GM18511 (cell line): ENCODE measurements around the gene DNAAF3.
"Not testable (repeated sequence)": the region's sequence is repeated elsewhere in the genome, so short reads cannot be mapped to it uniquely, and the experiment has no call there.

Experiments used
- ATAC-seq: cut with Tn5 transposase; IDR thresholded peaks from one replicate; pipeline ENCODE4 v1.9.1; 2021; ENCODE audit warnings: mild to moderate bottlenecking, moderate library complexity; ENCODE audit not compliant: unreplicated experiment

Gene DNAAF3

DNA sequence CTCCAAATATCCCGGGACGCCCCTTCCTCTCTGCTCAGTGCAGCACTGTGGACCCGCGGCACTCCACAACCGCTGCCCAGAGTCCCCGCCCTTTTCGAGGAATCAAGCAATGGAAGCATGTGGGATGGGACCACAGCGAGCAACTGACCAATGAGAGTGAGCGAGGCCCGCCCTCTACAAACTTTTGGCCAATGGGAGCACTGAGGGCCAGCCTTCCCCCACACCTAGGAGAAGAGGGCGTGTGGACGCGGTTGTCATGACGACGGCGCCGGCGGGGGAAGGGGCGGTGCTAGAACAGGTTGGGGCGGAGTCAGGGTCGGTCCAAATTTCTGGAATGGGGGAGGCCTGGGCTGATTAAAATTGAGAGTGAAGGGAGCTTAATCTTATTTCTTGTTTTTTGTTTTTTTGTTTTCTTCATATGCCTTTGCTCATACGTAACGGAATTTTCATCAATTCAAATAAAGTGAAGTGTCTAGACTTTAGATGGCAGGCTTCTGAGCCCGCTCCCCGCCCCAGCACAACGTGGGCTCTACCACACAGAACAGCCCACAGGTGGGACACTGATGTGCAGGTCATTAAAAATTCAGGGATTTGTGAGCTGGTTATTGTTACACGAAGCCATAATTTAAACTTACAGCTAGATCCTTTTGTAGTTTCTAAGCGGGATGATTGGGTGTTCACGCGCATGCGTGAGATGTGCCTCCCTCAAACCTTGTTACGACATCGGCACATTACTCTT is at the start of gene DNAAF3:
Gene DNAAF3, minus strand, starts transcription at position 84 of the 739 bp plus-strand sequence. CDS start 200 bp downstream, outside the sequence.
- peak; percentile 93 for ATAC-seq

DNA sequence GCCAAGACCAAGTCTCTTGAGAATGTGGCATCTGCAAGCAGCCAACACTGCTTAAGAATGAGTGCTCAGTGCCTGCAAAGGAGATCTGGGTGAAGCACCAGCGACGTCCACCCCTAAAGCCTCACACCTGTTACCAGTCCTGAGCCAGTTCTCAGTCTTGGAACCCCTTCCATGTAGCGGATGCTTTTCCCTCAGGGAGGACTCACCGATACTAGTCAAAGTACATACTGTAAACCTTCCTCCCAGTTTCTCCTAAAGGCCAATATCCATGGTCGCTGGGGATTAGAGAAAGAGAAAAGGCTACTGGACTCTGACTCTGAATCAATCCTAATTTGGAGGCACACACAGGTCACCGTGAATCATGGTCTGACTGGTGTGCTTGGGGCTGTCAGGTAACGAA is 47.1 kb upstream of the DNAAF3 start:
- no peak for ATAC-seq

DNA sequence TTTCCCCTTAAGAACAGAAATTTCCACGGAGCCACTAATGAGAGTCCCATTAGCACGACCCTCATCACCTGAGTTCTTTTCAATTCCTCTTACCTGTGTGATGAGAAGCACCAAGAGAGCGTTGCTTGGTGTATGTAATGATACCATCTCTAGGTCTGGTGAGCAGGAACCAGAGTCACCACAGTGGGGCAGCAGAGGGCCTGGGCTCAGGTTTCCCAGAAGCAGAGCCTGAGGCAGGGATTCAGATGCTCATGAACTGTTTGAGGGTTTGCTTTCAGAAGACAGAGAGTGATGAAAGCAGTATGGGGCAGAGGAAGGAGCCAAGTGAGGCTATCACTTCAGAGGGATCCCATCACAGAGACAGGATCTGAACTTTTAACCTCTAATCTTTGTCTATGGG is 46.0 kb upstream of the DNAAF3 start:
- no peak for ATAC-seq

DNA sequence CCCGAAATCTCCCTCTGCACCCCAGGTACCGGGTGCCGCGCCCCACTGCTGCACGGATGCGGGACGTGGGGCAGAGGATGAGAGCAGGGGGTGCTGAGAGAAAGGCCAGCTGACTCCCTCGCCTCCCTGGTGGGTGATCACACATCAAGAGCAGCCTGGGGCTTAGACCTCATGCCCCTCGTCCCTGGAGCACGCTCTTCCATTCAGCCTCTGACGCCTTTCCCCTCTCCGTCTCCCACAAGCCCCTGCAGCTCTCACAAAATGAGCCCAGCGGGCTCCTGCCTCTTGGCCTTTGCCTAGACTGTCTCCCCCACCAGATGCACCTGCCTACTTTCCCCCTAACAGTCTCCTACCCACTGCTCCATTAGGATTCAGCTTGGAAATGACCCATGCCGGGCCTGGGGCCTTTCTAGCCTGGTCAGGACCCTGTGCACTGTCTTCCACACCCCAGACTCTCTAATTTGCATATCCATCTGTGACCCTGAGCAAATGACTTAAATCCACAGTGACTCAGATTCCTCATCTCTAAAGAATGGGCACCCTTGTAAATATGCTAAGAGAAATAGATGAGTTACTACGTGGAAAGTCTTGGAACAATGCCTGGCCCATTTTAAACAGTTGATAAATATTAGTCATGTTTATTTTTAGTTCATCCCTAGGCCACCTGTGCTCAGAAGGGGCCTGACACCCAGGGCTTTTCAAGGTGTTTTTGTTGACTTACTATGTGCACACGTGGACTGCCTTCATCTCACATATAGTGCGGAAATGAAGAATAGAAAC is 43.5 kb upstream of the DNAAF3 start:
- no peak for ATAC-seq

DNA sequence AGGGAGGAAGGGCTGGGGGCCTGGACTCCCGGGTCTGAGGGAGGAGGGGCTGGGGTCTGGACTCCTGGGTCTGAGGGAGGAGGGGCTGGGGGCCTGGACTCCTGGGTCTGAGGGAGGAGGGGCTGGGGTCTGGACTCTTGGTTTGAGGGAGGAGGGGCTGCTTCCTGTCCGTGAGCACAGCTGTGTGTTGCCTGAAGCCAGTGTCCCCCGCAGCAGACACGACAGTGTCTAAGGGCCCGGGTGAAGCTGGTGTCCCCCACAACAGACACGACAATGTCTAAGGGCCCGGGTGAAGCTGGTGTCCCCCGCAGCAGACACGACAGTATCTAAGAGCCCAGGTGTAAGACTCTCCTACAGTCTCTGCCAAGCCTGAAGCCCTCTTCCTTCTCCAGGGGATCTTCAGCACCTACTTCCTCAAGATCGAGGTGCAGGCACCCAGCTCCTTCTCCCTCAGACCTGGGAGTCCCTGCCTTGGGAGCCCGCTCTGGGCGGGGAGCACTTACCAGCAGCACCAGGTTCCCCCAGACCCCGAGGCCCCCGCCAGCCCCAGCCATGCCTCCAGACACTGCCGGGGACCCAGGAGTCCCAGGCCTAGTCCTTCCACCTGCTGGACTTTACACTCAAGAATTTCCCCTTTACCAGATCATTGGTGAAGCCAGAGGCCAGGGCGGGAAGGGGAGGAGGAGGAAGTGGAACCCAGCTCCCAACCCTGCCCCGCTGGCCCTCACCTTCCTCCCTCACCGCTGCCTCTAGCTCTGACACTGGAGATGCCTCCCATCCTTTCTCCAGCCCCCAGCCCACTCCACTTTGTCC is 42.7 kb upstream of the DNAAF3 start, which contains the start of gene PTPRH:
Gene PTPRH, minus strand, starts transcription at position 622 of the 813 bp plus-strand sequence. Its CDS starts 68 bp downstream, at position 554.
- no peak for ATAC-seq

DNA sequence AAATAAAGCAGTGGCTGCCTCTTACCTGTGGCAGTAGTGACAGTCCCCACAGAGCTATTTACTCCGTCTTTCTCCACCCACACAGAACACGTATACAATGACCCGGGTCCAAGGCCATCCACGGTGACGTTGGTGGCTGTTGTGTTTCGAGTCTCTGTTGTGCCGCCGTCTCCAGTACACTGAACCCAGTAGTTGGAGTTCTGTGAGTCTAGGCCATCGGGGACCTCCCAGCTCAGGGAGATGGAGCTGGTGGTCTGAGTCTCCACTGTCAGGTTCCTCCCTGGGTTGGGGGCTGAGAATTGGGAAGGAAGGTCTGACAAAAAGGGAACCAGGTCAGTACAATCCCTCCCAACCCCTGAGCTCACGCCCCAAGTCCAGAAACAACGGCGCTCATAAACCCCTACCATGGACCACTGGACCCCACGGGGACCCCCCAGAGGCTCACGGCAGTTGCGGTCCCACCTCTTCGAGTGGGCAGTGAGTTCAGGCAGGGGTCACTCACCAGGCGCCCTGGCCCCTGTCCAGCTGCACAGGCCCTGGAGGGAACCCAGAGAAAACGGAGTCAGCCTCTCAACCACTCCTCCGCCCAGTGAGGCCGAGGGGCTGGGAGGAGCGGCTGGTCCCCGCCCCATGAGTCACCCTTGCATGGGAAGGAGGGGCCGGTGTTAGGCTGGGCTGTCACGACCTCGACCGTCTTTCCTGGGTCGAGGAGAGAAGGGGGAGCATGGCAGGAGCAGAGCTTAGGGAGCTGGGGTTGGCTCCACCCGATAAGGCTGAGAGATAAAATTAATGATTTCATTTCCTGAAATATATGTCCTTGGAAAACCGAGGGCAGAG is 40.5 kb upstream of the DNAAF3 start:
- ATAC-seq: no peak

DNA sequence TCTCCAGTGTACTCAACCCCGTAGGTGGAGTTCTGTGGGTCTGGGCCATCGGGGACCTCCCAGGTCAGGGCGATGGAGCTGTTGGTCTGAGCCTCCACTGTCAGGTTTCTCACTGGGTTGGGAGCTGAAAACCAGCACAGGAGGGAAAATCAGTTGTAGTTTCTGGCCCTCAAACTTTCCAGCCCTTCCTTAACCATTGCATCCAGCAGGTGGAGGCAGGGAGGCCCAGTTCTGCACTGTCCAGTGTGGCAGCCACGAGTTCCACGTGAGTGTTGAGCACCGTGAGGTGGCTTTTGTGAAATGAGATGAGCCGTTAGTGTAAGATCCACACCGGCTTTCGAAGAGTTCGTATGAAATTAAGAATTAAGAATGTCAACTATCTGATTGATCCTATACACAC is 35.8 kb upstream of the DNAAF3 start:
- ATAC-seq: not testable (repeated sequence)

DNA sequence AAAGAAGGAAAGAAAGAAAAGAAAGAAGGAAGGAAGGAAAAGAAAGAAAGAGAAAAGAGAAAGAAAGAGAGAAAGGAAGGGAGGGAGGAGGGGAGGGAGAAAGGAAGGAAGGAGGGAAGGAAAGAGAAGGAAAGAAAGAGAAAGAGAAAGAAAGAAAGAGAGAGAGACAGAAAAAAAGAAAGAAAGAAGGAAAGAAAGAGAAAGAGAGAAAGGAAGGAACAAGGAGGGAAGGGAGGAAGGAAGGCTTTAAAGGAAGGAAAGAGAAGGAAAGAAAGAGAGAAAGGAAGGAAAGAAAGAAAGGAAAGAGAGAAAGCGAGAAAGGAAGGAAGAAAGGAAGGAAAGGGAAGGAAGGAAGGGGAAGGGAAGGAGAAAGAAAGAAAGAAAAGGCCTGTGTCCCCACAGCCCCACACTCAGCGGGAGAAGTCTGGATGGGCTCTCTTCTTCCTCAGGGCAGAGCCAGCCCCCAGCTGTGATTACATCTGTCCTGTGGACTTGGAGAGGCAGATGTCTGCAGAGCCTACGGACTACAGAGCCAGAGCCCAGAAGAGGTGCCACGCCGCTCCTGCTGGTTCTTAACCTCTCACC is 33.3 kb upstream of the DNAAF3 start:
- ATAC-seq: no peak

DNA sequence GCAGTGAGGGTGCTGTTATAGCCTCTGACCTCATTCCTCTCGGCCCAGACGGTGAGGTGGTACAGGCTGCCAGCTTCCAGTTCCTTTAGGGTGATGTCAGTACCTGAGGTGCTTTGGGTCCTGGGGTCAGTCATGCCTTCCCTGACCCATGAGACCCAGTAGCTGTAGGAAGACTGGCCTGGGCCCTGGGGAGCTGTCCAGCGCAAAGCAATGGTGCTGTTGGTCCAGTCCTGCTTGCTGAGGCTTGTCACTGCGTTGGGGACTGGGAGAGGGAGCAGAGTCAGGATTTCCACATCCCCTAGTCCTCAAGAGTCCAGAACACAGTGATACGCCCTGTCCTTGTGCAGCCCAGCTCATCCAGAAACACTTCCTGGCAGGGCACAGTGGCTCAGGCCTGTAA is 32.2 kb upstream of the DNAAF3 start:
- ATAC-seq: no peak

DNA sequence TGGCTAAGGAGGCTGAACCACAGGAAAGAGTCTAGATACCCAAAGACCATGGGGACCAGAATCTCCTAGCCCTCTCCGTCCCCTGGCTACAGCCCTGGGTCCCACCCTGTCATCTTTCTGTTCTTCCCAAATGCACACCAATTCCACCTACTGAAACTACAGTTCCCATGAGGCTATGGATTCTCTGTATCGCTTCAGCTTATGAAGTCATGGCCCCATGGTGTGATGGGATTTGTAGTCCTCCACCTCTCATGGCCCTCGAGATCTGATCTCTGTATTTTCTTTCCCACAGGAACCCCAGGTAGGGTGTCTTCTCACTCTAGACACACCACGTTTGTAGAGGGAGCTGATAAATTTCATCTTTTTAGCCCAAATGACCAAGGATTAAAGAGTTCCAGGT is 31.1 kb upstream of the DNAAF3 start:
- no peak for ATAC-seq

DNA sequence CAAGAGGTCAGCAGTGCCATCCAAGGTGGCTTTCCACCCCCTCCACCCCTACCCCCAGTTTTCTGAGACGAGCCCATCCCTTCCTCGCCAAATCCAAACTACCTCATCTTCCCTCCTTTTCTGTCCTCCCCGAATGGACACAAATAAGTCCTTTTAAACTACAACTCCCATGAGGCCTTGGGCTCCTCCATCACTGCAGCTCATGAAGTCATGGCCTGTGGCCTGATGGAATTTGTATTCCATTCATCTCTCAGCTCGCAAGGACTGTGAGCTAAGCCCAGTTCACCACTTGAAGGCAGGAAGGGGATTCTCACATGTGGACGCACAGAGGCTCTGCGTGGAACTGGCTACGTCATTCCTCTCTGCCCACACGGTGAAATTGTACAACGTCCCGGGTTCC is 30.4 kb upstream of the DNAAF3 start:
- ATAC-seq: no peak

DNA sequence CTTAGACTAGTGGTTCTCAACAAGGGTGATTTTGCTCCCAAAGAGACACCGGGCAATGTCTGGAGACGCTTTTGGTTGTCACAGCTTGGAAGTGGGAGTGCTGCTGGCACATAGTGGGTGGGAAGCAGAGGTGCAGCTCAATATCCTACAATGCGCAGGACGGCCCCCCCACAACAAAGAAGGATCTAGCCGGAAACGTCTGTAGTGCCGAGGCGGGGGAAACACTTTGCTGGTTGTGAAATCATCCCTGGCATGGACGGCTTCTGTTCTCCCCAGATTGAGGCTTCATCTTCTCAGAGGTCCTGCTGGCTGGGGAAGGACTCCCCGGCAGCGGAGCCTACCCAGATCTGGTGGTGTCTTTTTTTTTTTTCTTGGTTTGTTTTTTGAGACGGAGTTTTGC is 27.1 kb upstream of the DNAAF3 start:
- ATAC-seq: no peak

DNA sequence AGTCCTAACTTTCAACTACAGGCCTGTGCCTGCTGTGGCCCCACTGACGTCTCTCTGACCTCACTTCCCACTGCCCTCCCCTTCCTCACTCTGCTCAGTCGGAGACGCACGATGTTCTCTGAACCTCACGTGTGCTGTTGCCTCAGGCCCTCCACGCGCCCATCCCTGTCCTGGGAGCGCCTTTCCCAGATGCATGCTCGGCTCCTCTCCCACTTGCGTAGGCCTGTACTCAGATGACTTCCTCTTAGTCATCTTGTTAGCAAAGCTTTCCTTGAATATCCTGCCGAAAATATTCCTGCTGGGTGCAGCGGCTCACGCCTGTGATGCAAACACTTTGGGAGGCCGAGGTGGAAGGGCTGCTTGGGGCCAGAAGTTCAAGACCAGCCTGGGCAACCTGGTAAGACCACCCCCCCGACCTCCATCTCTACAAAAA is 23.0 kb upstream of the DNAAF3 start:
- no peak for ATAC-seq

DNA sequence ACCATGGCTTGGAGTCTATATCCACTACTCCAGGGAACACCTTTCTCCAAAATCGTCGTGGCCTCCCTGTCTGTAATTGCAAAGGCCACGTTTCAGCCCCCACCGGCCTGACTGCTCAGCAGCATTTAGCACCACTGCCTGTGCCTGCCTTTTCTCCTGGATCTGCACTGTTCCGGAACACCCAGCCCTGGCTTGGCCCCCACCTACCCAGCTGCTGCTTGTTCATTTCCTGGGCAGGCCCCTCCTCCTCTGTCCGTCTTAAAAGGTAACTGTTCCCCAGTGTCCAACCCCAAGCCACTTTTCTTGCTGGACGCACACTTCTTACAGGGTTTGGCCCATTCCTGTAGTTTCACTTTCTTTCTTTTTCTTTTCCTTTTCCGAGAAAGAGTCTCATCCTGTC is 22.2 kb upstream of the DNAAF3 start:
- ATAC-seq: no peak

DNA sequence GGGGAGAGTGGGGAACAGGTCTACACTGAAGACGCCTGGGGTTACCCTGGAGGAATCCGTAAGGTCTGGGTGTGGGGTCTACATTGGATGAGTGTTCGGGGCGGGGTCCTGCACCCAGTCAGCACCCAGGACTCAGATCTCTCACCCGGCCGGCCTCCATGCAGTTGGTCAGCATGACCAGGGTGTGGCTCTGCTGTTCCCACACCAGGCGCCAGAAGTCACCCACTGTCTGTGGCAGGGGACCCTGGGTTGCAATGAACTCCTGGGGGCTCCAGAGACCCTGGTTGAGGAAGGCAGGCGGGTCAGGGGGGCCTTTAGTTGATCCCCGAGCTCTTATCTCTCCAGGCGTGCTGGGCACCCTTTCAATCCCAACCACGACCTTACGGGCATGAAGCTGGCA is 19.7 kb upstream of the DNAAF3 start:
- no peak for ATAC-seq

DNA sequence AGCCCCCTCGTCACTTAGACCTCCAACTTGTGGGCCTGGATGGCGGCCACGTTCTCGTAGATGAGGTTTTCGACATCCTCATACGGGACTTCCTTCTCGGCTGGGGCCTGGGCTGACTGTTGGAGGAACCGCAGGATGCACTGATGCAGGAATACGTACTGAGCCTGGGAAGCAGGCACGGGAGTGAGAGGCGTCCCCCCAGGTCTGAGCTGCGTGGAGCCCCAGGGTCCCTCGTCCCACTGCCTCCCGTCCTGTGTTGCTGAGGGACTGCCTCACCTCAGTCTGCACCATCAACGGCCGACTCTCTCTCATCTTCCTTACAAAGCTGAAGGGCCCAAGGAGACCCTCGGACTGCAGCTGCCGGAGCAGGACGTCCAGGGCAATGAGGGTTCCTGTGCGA is 15.3 kb upstream of the DNAAF3 start:
- no peak for ATAC-seq

DNA sequence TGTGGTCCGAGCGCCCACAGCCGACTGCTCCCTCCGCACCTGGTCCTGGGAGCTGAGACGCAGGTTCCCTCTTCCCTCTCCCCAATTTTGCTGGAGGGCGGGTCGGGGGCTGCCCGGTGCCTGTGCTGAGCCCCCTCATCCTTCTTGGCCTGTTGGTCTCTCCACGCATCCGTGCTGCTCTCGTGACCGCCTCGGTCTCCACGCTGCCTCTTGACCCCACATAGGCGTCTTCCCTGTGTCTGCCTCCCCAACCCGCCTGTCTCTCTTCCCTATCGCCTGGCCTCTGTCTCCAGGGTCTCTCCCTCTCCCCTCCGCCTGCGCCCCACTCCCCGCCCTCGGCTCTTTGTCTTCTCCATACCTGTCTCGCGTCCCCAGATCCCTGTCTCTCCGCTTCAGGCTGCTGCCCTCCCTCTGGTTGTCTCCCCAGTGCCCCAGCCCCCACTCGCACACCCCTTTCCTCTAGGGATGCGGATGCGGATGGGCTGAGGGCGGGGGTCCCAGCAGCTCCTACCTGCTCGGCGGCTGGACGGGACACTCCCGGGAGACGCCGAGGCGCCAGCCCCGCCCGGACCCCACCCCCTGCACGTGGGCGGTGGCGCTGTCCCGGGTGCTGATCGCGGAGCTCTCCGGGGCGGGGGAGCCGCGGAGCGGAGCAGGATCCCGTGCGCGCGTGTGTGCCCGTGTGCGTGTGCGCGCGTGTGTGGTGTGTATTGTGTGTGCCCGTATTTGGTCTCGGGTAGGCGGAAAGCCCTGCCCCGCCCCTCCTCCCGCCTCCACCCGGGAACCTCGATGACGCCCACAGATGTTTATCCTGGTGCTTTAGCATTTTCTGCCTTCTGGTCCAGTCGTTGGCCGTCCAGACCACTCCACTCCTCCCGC is 13.4 kb upstream of the DNAAF3 start, which contains the start of gene SYT5:
Gene SYT5, minus strand, starts transcription at position 684 of the 879 bp plus-strand sequence. CDS start 1,248 bp downstream, outside the sequence.
- ATAC-seq: peak; percentile 20

DNA sequence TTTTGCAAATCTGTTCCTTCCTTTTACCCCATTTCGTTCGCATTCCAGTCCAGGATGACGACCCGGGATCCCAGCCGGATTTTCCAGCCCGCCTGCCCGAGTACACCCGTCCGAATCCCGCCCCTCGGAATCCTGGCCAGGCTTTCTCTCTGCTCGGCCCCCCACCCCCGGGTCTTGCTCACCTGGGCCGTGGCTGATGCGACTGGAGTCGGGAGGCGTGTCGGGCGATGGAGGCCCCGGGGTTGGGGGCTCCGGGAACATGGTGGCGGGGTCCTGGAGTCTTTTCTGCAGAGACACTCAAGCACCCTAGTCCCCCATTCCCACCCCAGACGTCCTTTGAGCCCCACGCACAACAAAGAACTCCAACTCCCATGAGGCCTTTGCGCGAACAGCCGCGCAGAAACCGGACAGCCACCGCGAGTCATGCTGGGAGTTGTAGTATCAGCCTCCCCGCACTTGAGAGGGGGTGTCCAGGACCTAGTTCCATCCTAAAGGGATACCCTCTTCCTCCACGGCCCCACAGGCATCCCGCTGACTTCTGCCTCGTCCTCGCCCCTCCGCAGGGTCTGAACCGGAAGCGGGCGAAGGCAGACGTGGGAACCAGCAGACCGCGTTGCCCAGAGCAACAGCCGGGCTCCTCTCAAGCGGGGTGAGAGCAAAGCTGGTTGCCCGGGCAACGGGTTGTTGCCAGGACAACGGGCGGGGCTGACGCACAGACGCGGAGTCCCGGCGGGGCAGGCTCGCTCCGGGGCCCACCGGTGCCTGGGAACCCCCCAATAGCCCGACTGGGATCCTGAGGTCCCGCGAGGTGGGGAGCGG is 12.6 kb upstream of the DNAAF3 start:
- ATAC-seq: peak; percentile 86
